Activated B cell treated with CpG ODN at 0.5 μM for 24 hours (primary cell): ENCODE results near the gene PAMR1. TPM values are rescaled to one million over a fixed set of nuclear protein-coding genes. Genes with fewer than 3 reads are reported as not detected.

Source experiments
- ATAC-seq: fragments of 200-7000 bp; cut with Tn5 transposase; one replicate; pipeline ENCODE4 v1.10.0; 2021; ENCODE audit warnings: low read depth, mild to moderate bottlenecking, moderate library complexity
- CTCF ChIA-PET: fragments of 350-600 bp; sonication (Branson Sonifier 250); formaldehyde crosslinking; loops from one replicate; lab custom pipeline; 2021; ENCODE audit warnings: antibody characterized with exemption; lab: Charles Lee
- POLR2A ChIA-PET: fragments of 350-600 bp; sonication (Branson Sonifier 250); formaldehyde crosslinking; loops from one replicate; lab custom pipeline; 2021; ENCODE audit warnings: antibody characterized with exemption; lab: Charles Lee
- DNase-seq: peaks from one replicate; pipeline ENCODE4 v3.0.0; 2022
- H3K27ac Mint-ChIP-seq: one replicate; pipeline ENCODE4 v1.8.0; 2020; ENCODE audit warnings: mixed read lengths
- H3K27me3 Mint-ChIP-seq: one replicate; pipeline ENCODE4 v1.8.0; 2021; ENCODE audit warnings: mixed read lengths
- H3K36me3 Mint-ChIP-seq: one replicate; pipeline ENCODE4 v1.8.0; 2021; ENCODE audit warnings: low read depth, mixed read lengths
- H3K4me1 Mint-ChIP-seq: one replicate; pipeline ENCODE4 v1.8.0; 2021; ENCODE audit warnings: mixed read lengths
- H3K4me3 Mint-ChIP-seq: one replicate; pipeline ENCODE4 v1.8.0; 2020; ENCODE audit warnings: mild to moderate bottlenecking, mixed read lengths
- H3K9me3 Mint-ChIP-seq: one replicate; pipeline ENCODE4 v1.8.0; 2020; ENCODE audit warnings: mixed read lengths
- intact Hi-C: fragments of 100-400 bp; cut with micrococcal nuclease; formaldehyde crosslinking; loops from one replicate; pipeline ENCODE4 v1.15.1; 2024
- total RNA-seq: library from RNA; stranded (reverse); gene quantifications from 2 replicates; pipeline ENCODE4 v1.2.3, GENCODE V29; 2022
- TF ChIP-seq, protein P1 (sequence below): fragments of 200-600 bp; IDR thresholded peaks from one replicate; pipeline ENCODE4 v1.8.0; 2022; ENCODE audit warnings: antibody characterized with exemption, mild to moderate bottlenecking

PAMR1 gene
- total RNA-seq, 1 donor from 2014 or later = not detected

DNA sequence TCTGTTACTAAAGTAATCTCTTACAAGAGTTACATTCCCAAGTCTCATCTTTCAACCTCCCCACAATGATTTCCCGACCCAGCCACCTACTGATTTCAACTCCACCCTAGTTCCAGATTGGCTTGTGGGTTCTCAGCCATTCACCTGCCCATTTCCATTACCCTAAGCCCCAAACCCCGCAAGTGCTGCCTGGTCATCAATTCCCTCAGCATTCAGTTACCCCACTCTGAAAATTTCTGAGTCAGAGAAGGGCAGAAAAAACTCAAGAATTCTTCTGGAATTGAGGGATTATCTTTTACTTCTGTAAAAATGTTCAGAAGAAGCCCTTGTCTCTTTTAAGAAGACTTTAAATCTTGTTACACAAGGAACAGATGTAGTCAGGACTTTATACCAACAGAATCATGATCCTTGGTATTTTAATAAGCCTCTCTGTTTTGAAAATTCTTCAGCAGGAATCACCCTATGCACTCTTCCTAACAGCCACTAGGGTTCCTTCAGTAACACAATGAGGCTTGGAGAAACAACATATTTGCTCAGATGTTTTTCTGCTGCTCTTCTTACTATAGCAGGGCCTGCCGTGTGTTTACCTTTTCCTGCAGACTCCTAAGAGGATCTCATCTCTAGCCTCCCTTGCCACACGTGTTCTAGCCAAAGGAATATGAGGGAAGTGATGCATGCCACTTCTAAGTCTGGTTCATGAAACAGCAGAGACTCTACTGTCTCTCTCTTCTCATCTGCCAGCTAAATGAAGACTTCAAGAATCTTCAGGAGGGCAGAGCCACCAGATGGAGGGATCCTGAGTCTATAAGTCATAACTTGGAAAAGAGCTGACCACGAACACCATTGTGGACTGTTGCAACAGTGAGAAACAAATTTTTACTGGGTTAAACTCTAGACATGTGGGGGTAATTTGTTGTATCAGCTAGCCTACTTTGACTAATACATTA, 29.3 kb upstream of the PAMR1 start:
- ATAC-seq (no peak), DNase-seq (no peak)
- ChIA-PET CTCF (no interaction called here), POLR2A (no interaction called here)
- H3K27me3 Mint-ChIP-seq = peaks cover 10% of the 10 kb centered on the region
- no peaks in the 10 kb centered on the region for H3K9me3 Mint-ChIP-seq
- H3K27ac Mint-ChIP-seq = no peak overlapping the region
- intact Hi-C loops = no loop called here
- TF ChIP-seq, protein P1, sequence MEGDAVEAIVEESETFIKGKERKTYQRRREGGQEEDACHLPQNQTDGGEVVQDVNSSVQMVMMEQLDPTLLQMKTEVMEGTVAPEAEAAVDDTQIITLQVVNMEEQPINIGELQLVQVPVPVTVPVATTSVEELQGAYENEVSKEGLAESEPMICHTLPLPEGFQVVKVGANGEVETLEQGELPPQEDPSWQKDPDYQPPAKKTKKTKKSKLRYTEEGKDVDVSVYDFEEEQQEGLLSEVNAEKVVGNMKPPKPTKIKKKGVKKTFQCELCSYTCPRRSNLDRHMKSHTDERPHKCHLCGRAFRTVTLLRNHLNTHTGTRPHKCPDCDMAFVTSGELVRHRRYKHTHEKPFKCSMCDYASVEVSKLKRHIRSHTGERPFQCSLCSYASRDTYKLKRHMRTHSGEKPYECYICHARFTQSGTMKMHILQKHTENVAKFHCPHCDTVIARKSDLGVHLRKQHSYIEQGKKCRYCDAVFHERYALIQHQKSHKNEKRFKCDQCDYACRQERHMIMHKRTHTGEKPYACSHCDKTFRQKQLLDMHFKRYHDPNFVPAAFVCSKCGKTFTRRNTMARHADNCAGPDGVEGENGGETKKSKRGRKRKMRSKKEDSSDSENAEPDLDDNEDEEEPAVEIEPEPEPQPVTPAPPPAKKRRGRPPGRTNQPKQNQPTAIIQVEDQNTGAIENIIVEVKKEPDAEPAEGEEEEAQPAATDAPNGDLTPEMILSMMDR = no peak
- H3K4me1 Mint-ChIP-seq = no peaks in the 10 kb centered on the region
- no peaks in the 10 kb centered on the region for H3K36me3 Mint-ChIP-seq
- H3K4me3 Mint-ChIP-seq = no peak overlapping the region

DNA sequence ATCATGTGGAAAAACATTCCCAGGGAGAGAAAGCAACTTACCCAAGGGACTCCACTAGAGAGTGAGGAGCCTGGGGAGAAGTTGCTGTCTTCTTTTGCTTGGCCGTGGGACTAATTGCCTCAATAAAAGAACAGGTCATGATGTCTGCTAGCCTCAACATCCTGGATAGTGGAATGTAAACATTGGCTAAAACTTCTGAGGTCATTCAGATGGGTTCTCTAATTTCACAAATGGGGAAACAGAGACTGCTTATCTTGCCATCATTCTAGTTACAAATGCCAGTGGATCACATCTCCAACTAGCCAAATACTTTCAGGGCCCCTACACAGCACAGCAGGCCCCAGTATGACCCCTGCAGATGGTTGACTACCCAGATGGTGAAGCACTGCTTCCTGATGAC, 28.4 kb upstream of the PAMR1 start:
- CTCF ChIA-PET = no interaction called here
- Mint-ChIP-seq H3K27ac (no peak overlapping the region), H3K9me3 (no peaks in the 10 kb centered on the region), H3K27me3 (peaks cover 11% of the 10 kb centered on the region), H3K4me1 (no peaks in the 10 kb centered on the region), H3K36me3 (no peaks in the 10 kb centered on the region), H3K4me3 (no peak overlapping the region)
- TF ChIP-seq, protein P1 = no peak
- POLR2A ChIA-PET = no interaction called here
- intact Hi-C loops = no loop called here
- DNase-seq (no peak), ATAC-seq (no peak)

DNA sequence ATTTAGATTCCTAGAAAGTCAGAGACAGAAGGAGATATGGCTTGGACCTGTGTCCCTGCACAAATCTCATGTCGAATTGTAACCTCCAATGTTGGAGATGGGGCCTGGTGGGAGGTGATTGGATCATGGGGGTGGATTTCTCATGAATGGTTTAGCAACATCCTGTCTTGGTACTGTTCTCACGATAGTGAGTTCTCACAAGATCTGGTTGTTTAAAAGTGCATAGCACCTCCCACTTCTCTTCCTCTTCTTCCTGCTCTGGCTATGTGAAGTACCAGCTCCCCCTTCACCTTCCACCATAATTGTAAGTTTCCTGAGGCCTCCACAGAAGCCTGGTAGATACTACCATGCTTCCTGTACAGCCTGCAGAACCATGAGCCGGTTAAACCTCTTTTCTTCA, 27.6 kb upstream of the PAMR1 start:
- no peak overlapping the region for H3K27ac Mint-ChIP-seq
- no peaks in the 10 kb centered on the region for H3K4me1 Mint-ChIP-seq
- DNase-seq = no peak
- CTCF ChIA-PET = no interaction called here
- TF ChIP-seq, protein P1 = no peak
- H3K36me3 Mint-ChIP-seq = no peaks in the 10 kb centered on the region
- H3K4me3 Mint-ChIP-seq = no peak overlapping the region
- peaks cover 16% of the 10 kb centered on the region for H3K27me3 Mint-ChIP-seq
- ATAC-seq = no peak
- H3K9me3 Mint-ChIP-seq = no peaks in the 10 kb centered on the region
- intact Hi-C loops = no loop called here
- POLR2A ChIA-PET = no interaction called here

DNA sequence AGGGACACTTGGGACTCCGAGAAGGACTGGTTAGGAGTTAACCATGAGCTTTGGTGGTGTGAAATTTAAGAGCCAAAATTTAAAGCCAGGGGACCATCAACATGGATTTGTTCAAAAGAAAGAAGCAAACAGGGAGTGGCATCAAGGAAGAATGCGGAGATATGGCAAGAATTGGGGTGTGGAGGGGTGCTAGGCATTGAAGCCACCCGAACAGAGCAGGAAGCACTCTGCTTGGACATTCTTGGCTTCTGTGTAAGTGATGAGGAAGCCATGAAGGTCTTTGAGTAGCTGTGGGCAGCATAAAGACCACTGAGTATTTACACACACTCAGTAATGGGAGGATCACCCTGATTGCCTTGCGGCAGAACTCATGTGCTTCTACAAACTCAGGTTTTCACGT, 27.2 kb upstream of the PAMR1 start:
- intact Hi-C loops = no loop called here
- H3K27ac Mint-ChIP-seq = no peak overlapping the region
- ATAC-seq = no peak
- no peak overlapping the region for H3K4me3 Mint-ChIP-seq
- CTCF ChIA-PET = no interaction called here
- no peak for DNase-seq
- no peaks in the 10 kb centered on the region for H3K36me3 Mint-ChIP-seq
- TF ChIP-seq, protein P1 = no peak
- peaks cover 16% of the 10 kb centered on the region for H3K27me3 Mint-ChIP-seq
- POLR2A ChIA-PET = no interaction called here
- no peaks in the 10 kb centered on the region for H3K9me3 Mint-ChIP-seq
- no peaks in the 10 kb centered on the region for H3K4me1 Mint-ChIP-seq

DNA sequence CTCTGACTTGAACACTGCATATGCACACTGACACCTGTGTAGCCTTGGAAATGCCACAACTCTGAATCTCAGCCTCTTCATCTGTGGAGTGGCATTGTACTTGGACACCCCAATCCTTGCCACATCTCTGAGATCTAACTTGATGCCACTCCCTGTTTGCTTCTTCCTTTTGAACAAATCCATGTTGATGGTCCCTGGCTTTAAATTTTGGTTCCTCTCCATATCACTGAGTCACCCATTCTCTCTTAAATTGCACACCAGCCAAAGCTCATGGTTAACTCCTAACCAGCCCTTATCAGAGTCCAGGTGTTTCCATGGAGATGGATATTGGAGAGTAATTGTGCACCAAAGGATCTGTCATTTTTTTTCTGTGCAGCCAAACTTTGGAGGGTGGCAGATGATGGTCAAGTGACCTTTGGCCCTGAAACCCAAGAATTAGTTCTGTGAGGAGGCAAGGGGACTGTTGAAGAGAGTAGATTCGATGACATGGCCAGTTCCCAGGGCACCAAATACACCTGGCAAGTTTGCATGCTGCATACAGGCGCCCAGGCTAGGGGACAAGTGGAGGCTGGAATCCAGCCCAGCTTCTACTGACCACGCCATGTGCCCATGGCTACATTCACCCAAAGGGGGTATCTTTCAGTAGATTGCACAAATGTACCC, 25.1 kb upstream of the PAMR1 start:
- ChIA-PET CTCF (no interaction called here), POLR2A (no interaction called here)
- Mint-ChIP-seq H3K9me3 (no peaks in the 10 kb centered on the region), H3K36me3 (no peaks in the 10 kb centered on the region), H3K4me3 (no peak overlapping the region), H3K4me1 (peaks cover 3% of the 10 kb centered on the region), H3K27me3 (peaks cover 13% of the 10 kb centered on the region), H3K27ac (no peak overlapping the region)
- no peak for DNase-seq
- TF ChIP-seq, protein P1 = no peak
- no peak for ATAC-seq
- intact Hi-C loops = no loop called here
